ENCODE measurements around the gene DDR1.

- no peak for TF ChIP-seq CTCF (conservative IDR thresholded peaks at IDR 0.05 in 1 of 2, IDR thresholded peaks at IDR 0.05 in 1 of 2; ENCODE audit: extremely low read depth in 1 of 2, insufficient read depth in 1 of 2, low read depth in 1 of 2, low read length in 2 of 2)
- TF ChIP-seq EZH2 (IDR thresholded peaks at IDR 0.05; ENCODE audit: borderline replicate concordance, low read length) = no peak
Observed at GRCh38 chr6:30886897-30887255, 2.6 kb downstream of the DDR1 start.
